Vagina (tissue), 2 donors: Measurements from ENCODE around the gene EXOC6B.

ENCODE experiments used
- CTCF ChIP-seq, 3 experiments: fragments of 450-650 bp in 2 of 3; fragments of 200-600 bp in 1 of 3; sonication (generic) in 1 of 3; IDR thresholded peaks; one replicate each; pipeline ENCODE4 v1.5.1; 2017 to 2019; ENCODE audit warnings: antibody characterized with exemption in 3 of 3, mild to moderate bottlenecking in 2 of 3, moderate library complexity in 2 of 3
- POLR2A ChIP-seq, 2 donors: fragments of 450-650 bp; IDR thresholded peaks; one replicate each; pipeline ENCODE4 v1.6.1; 2017; ENCODE audit warnings: antibody characterized with exemption in 2 of 2, mild to moderate bottlenecking in 2 of 2, moderate library complexity in 2 of 2
- POLR2AphosphoS5 ChIP-seq, 2 donors: sonication (generic); formaldehyde crosslinking; IDR thresholded peaks; one replicate each; pipeline ENCODE4 v1.9.0; 2017; ENCODE audit warnings: antibody characterized with exemption in 2 of 2, mild to moderate bottlenecking in 2 of 2, low read depth in 1 of 2; ENCODE audit not compliant: insufficient read depth in 1 of 2

GRCh38 chr2:72750466-72750865, 75.4 kb downstream of the EXOC6B start:
- no peak for TF ChIP-seq POLR2A (IDR thresholded peaks at IDR 0.05)
- no peak for TF ChIP-seq POLR2AphosphoS5 (IDR thresholded peaks at IDR 0.05; ENCODE audit: insufficient read depth in 1 of 2, low read depth in 1 of 2)
- TF ChIP-seq CTCF (IDR thresholded peaks at IDR 0.05): no peak
